Liver (tissue), 3 donors: ENCODE measurements around the gene TMEM26.

Experiments
- EGR1 ChIP-seq, 2 donors: IDR thresholded peaks; 2 replicates each; pipeline ENCODE4 v1.6.1; 2016 to 2018; ENCODE audit warnings: antibody characterized with exemption in 2 of 2, low read depth in 2 of 2
- GABPA ChIP-seq, 2 donors: IDR thresholded peaks in 1 of 2; conservative IDR thresholded peaks in 1 of 2; 2 replicates each; pipeline ENCODE4 v1.6.1; 2016; ENCODE audit warnings: antibody characterized with exemption in 2 of 2, mild to moderate bottlenecking in 1 of 2, moderate library complexity in 1 of 2
- JUND ChIP-seq, 2 donors: IDR thresholded peaks; 2 replicates each; pipeline ENCODE4 v1.6.1; 2016; ENCODE audit warnings: antibody characterized with exemption in 2 of 2
- RAD21 ChIP-seq, 2 donors: IDR thresholded peaks; 2 replicates each; pipeline ENCODE4 v1.6.1; 2016; ENCODE audit warnings: antibody characterized with exemption in 2 of 2, mild to moderate bottlenecking in 2 of 2
- SP1 ChIP-seq: IDR thresholded peaks from 2 replicates; pipeline ENCODE4 v1.6.1; 2018; ENCODE audit warnings: antibody characterized with exemption, mild to moderate bottlenecking
- TAF1 ChIP-seq: conservative IDR thresholded peaks from 2 replicates; pipeline ENCODE4 v1.6.1; 2016; ENCODE audit warnings: antibody characterized with exemption, mild to moderate bottlenecking
- TF ChIP-seq, protein P1 (sequence below): fragments of 150-350 bp; IDR thresholded peaks from 2 replicates; pipeline ENCODE4 v1.5.1; 2017; ENCODE audit warnings: improper control_type of control experiment, low read depth, low read length; ENCODE audit not compliant: missing input control
- TF ChIP-seq, protein P2 (sequence below): IDR thresholded peaks from 2 replicates; pipeline ENCODE4 v1.6.1; 2016; ENCODE audit warnings: antibody characterized with exemption
- TF ChIP-seq, protein P3 (sequence below): IDR thresholded peaks from 2 replicates; pipeline ENCODE4 v1.6.1; 2016; ENCODE audit warnings: antibody characterized with exemption
- TF ChIP-seq, protein P4 (sequence below): IDR thresholded peaks from 2 replicates; pipeline ENCODE4 v1.6.1; 2016; ENCODE audit warnings: antibody characterized with exemption
- TF ChIP-seq, protein P5 (sequence below): IDR thresholded peaks from 2 replicates; pipeline ENCODE4 v1.6.1; 2016; ENCODE audit warnings: antibody characterized with exemption, mild to moderate bottlenecking
- donor health status: healthy.
- donor health status: healthy.

DNA sequence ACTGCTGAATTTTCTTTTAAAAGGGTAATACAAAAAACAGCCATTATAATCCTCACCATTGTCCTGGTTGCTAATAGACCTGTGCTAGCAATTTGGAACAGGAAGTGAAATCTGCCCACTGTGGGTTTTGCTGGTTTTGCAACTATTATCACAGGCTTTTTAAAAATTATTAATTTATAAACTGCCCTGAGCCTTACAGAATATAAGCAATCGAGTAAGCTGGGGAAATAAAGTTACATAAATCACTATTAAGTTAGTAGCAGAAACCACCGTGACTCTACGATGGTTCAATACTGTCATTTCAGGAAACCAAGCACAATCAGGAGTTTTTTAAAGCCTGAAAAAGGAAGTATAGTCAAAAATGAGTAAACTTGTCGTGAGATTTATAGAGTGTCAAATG lies 62.3 kb downstream of the TMEM26 start:
- TF ChIP-seq GABPA (IDR thresholded peaks at IDR 0.05 in 1 of 2, conservative IDR thresholded peaks at IDR 0.05 in 1 of 2), result no peak
- TF ChIP-seq, protein P1, sequence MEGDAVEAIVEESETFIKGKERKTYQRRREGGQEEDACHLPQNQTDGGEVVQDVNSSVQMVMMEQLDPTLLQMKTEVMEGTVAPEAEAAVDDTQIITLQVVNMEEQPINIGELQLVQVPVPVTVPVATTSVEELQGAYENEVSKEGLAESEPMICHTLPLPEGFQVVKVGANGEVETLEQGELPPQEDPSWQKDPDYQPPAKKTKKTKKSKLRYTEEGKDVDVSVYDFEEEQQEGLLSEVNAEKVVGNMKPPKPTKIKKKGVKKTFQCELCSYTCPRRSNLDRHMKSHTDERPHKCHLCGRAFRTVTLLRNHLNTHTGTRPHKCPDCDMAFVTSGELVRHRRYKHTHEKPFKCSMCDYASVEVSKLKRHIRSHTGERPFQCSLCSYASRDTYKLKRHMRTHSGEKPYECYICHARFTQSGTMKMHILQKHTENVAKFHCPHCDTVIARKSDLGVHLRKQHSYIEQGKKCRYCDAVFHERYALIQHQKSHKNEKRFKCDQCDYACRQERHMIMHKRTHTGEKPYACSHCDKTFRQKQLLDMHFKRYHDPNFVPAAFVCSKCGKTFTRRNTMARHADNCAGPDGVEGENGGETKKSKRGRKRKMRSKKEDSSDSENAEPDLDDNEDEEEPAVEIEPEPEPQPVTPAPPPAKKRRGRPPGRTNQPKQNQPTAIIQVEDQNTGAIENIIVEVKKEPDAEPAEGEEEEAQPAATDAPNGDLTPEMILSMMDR, result no peak
- TF ChIP-seq, protein P2, sequence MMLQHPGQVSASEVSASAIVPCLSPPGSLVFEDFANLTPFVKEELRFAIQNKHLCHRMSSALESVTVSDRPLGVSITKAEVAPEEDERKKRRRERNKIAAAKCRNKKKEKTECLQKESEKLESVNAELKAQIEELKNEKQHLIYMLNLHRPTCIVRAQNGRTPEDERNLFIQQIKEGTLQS, result no peak
- TF ChIP-seq, protein P3, sequence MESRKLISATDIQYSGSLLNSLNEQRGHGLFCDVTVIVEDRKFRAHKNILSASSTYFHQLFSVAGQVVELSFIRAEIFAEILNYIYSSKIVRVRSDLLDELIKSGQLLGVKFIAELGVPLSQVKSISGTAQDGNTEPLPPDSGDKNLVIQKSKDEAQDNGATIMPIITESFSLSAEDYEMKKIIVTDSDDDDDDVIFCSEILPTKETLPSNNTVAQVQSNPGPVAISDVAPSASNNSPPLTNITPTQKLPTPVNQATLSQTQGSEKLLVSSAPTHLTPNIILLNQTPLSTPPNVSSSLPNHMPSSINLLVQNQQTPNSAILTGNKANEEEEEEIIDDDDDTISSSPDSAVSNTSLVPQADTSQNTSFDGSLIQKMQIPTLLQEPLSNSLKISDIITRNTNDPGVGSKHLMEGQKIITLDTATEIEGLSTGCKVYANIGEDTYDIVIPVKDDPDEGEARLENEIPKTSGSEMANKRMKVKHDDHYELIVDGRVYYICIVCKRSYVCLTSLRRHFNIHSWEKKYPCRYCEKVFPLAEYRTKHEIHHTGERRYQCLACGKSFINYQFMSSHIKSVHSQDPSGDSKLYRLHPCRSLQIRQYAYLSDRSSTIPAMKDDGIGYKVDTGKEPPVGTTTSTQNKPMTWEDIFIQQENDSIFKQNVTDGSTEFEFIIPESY, result no peak
- TF ChIP-seq, protein P4, sequence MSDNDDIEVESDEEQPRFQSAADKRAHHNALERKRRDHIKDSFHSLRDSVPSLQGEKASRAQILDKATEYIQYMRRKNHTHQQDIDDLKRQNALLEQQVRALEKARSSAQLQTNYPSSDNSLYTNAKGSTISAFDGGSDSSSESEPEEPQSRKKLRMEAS, result no peak
- TF ChIP-seq, protein P5, sequence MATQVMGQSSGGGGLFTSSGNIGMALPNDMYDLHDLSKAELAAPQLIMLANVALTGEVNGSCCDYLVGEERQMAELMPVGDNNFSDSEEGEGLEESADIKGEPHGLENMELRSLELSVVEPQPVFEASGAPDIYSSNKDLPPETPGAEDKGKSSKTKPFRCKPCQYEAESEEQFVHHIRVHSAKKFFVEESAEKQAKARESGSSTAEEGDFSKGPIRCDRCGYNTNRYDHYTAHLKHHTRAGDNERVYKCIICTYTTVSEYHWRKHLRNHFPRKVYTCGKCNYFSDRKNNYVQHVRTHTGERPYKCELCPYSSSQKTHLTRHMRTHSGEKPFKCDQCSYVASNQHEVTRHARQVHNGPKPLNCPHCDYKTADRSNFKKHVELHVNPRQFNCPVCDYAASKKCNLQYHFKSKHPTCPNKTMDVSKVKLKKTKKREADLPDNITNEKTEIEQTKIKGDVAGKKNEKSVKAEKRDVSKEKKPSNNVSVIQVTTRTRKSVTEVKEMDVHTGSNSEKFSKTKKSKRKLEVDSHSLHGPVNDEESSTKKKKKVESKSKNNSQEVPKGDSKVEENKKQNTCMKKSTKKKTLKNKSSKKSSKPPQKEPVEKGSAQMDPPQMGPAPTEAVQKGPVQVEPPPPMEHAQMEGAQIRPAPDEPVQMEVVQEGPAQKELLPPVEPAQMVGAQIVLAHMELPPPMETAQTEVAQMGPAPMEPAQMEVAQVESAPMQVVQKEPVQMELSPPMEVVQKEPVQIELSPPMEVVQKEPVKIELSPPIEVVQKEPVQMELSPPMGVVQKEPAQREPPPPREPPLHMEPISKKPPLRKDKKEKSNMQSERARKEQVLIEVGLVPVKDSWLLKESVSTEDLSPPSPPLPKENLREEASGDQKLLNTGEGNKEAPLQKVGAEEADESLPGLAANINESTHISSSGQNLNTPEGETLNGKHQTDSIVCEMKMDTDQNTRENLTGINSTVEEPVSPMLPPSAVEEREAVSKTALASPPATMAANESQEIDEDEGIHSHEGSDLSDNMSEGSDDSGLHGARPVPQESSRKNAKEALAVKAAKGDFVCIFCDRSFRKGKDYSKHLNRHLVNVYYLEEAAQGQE, result no peak
- no peak for TF ChIP-seq TAF1
- no peak for TF ChIP-seq JUND (IDR thresholded peaks at IDR 0.05)
- TF ChIP-seq SP1, result no peak
- no peak for TF ChIP-seq RAD21 (IDR thresholded peaks at IDR 0.05)
- TF ChIP-seq EGR1 (IDR thresholded peaks at IDR 0.05; ENCODE audit: low read depth in 2 of 2), result no peak
